Astrocyte (in vitro differentiated cells and primary cell): Measurements from ENCODE around the gene SUSD6. TPM values are rescaled to one million over a fixed set of nuclear protein-coding genes. Genes with fewer than 3 reads are reported as not detected.
A peak's percentile ranks its signal among the peaks of the same experiment; 100 is the strongest.

Experiments used
- DNase-seq: peaks from one replicate; pipeline ENCODE4 v3.0.0-alpha.2; 2010; ENCODE audit warnings: low read depth
- FAIRE-seq: peaks from 2 replicates; lab custom pipeline; 2011; peaks lifted over from hg19 to GRCh38; lab: Jason Lieb, UNC
- H2AFZ ChIP-seq: 2 replicates; pipeline ENCODE4 v1.6.0; 2012; ENCODE audit warnings: low read depth, low read length, inconsistent platforms
- H3K27ac ChIP-seq: 2 replicates; pipeline ENCODE4 v1.5.1; 2011; ENCODE audit warnings: low read depth, low read length, inconsistent platforms
- H3K27me3 ChIP-seq: 2 replicates; pipeline ENCODE4 v1.6.0; 2011; ENCODE audit warnings: low read length, inconsistent platforms; ENCODE audit not compliant: insufficient read depth
- H3K36me3 ChIP-seq: 2 replicates; pipeline ENCODE4 v1.5.1; 2011; ENCODE audit warnings: low read length, inconsistent platforms; ENCODE audit not compliant: insufficient read depth
- H3K4me1 ChIP-seq: 2 replicates; pipeline ENCODE4 v1.5.1; 2011; ENCODE audit warnings: low read length, inconsistent platforms; ENCODE audit not compliant: insufficient read depth
- H3K4me2 ChIP-seq: 2 replicates; pipeline ENCODE4 v1.6.0; 2012; ENCODE audit warnings: low read length, inconsistent platforms
- H3K4me3 ChIP-seq: 2 replicates; pipeline ENCODE4 v1.5.1; 2011; ENCODE audit warnings: low read depth, mild to moderate bottlenecking, low read length, inconsistent platforms; ENCODE audit not compliant: insufficient read depth
- H3K79me2 ChIP-seq: 2 replicates; pipeline ENCODE4 v1.6.0; 2012; ENCODE audit warnings: mild to moderate bottlenecking, low read length, inconsistent platforms; ENCODE audit not compliant: insufficient read depth
- H3K9ac ChIP-seq: 2 replicates; pipeline ENCODE4 v1.6.0; 2012; ENCODE audit warnings: mild to moderate bottlenecking, low read length, inconsistent platforms
- H3K9me3 ChIP-seq: 2 replicates; pipeline ENCODE4 v1.5.1; 2012; ENCODE audit warnings: low read depth, mild to moderate bottlenecking, low read length, inconsistent platforms; ENCODE audit not compliant: insufficient read depth
- H4K20me1 ChIP-seq: 2 replicates; pipeline ENCODE4 v1.6.0; 2012; ENCODE audit warnings: low read length, inconsistent platforms; ENCODE audit not compliant: insufficient read depth
- H3K27ac Mint-ChIP-seq: one replicate; pipeline ENCODE4 v1.8.0; 2021; ENCODE audit warnings: mild to moderate bottlenecking, mixed read lengths; ENCODE audit not compliant: unreplicated experiment
- H3K27me3 Mint-ChIP-seq: one replicate; pipeline ENCODE4 v1.8.0; 2021; ENCODE audit warnings: low read depth, mixed read lengths; ENCODE audit not compliant: unreplicated experiment
- H3K36me3 Mint-ChIP-seq: one replicate; pipeline ENCODE4 v1.8.0; 2021; ENCODE audit warnings: low read depth, mixed read lengths; ENCODE audit not compliant: unreplicated experiment
- H3K4me1 Mint-ChIP-seq: one replicate; pipeline ENCODE4 v1.8.0; 2021; ENCODE audit warnings: low read depth, mixed read lengths; ENCODE audit not compliant: unreplicated experiment
- H3K4me3 Mint-ChIP-seq: one replicate; pipeline ENCODE4 v1.8.0; 2021; ENCODE audit warnings: mild to moderate bottlenecking, moderate library complexity, mixed read lengths; ENCODE audit not compliant: unreplicated experiment
- H3K9me3 Mint-ChIP-seq: one replicate; pipeline ENCODE4 v1.8.0; 2021; ENCODE audit warnings: mild to moderate bottlenecking, mixed read lengths; ENCODE audit not compliant: unreplicated experiment
- EZH2 ChIP-seq: IDR thresholded peaks from 2 replicates; pipeline ENCODE4 v1.6.1; 2012; ENCODE audit warnings: mild to moderate bottlenecking, low read length, inconsistent platforms; ENCODE audit not compliant: insufficient read depth
- total RNA-seq: library from RNA; stranded (reverse); gene quantifications from 2 replicates; pipeline ENCODE4 v1.2.1, GENCODE V29; 2021
- TF ChIP-seq, protein P1 (sequence below): IDR thresholded peaks from 2 replicates; pipeline ENCODE4 v1.5.1; 2011; ENCODE audit warnings: low read depth, mild to moderate bottlenecking, inconsistent platforms, low read length, moderate library complexity; ENCODE audit not compliant: insufficient read depth

Gene SUSD6
- total RNA-seq, 1 donor from 2014 or later = 25.6 TPM

DNA sequence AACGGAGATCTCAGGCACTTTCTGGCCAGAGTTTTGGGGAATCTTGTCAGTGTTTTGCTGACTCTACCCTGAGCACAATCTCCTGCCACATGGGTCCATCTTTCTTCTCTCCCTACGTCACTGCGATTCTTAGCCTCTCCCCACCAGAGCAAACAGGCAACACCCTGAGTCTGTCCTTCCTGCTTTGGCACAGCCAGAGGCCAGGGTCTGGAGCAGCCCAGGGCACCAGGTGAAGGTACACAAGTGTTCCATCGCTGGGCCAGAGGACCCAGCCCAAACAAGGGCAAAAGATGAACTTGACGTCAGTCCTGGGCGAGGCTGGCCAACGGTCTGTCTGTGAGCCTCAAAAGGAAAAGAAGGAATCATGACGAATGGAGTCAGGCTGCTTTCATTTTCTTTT is 24.0 kb upstream of the SUSD6 start:
- Mint-ChIP-seq H3K4me1 (no peaks in the 10 kb centered on the region), H3K27me3 (peaks cover 12% of the 10 kb centered on the region), H3K4me3 (no peak overlapping the region), H3K9me3 (peaks cover 3% of the 10 kb centered on the region), H3K27ac (no peak overlapping the region), H3K36me3 (no peaks in the 10 kb centered on the region)
- no peak overlapping the region for H3K9ac ChIP-seq
- H3K27ac ChIP-seq = no peak overlapping the region
- H3K36me3 ChIP-seq = no peaks in the 10 kb centered on the region
- H2AFZ ChIP-seq = no peak overlapping the region
- DNase-seq = no peak
- H4K20me1 ChIP-seq = no peaks in the 10 kb centered on the region
- H3K27me3 ChIP-seq = no peaks in the 10 kb centered on the region
- H3K79me2 ChIP-seq = no peaks in the 10 kb centered on the region
- no peak overlapping the region for H3K4me2 ChIP-seq
- no peak overlapping the region for H3K4me3 ChIP-seq
- H3K9me3 ChIP-seq = no peaks in the 10 kb centered on the region
- FAIRE-seq = no peak
- H3K4me1 ChIP-seq = no peaks in the 10 kb centered on the region
- TF ChIP-seq EZH2 = no peak
- TF ChIP-seq, protein P1, sequence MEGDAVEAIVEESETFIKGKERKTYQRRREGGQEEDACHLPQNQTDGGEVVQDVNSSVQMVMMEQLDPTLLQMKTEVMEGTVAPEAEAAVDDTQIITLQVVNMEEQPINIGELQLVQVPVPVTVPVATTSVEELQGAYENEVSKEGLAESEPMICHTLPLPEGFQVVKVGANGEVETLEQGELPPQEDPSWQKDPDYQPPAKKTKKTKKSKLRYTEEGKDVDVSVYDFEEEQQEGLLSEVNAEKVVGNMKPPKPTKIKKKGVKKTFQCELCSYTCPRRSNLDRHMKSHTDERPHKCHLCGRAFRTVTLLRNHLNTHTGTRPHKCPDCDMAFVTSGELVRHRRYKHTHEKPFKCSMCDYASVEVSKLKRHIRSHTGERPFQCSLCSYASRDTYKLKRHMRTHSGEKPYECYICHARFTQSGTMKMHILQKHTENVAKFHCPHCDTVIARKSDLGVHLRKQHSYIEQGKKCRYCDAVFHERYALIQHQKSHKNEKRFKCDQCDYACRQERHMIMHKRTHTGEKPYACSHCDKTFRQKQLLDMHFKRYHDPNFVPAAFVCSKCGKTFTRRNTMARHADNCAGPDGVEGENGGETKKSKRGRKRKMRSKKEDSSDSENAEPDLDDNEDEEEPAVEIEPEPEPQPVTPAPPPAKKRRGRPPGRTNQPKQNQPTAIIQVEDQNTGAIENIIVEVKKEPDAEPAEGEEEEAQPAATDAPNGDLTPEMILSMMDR = no peak

DNA sequence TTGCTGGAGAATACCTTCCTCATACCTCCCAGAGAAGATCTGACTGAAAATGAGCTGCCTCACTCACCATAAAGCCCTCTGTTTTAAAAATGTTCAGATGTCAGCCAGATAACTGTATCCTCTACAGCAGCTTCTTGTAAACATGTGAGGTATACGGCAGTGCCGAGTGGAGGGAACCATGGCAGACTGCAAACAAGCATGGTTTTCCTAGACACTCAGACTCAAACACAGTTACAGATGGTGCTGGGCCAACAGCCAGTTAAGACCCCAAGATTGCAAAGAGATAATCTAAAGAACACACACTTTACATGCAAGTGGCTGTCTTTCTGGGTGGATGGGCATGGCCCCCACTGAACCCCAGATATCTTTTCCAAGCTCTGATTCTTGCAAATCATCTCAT is 20.1 kb upstream of the SUSD6 start:
- Histone ChIP-seq H2AFZ (no peak overlapping the region), H3K79me2 (no peaks in the 10 kb centered on the region), H3K27me3 (no peaks in the 10 kb centered on the region), H3K27ac (no peak overlapping the region), H3K36me3 (no peaks in the 10 kb centered on the region), H3K9ac (no peak overlapping the region), H3K9me3 (no peaks in the 10 kb centered on the region), H4K20me1 (no peaks in the 10 kb centered on the region), H3K4me3 (no peak overlapping the region), H3K4me2 (no peak overlapping the region), H3K4me1 (peaks cover 6% of the 10 kb centered on the region)
- H3K9me3 Mint-ChIP-seq = no peaks in the 10 kb centered on the region
- no peaks in the 10 kb centered on the region for H3K36me3 Mint-ChIP-seq
- H3K4me3 Mint-ChIP-seq = no peak overlapping the region
- no peak overlapping the region for H3K27ac Mint-ChIP-seq
- DNase-seq = no peak
- peaks cover 22% of the 10 kb centered on the region for H3K27me3 Mint-ChIP-seq
- no peak for FAIRE-seq
- TF ChIP-seq EZH2 = no peak
- TF ChIP-seq, protein P1 = no peak
- no peaks in the 10 kb centered on the region for H3K4me1 Mint-ChIP-seq

- TF ChIP-seq, protein P1 = no peak
- no peak for TF ChIP-seq EZH2
- peak overlapping the region; percentile 68 for H3K4me2 ChIP-seq
These were observed 18.2 kb upstream of the SUSD6 start for GRCh38 chr14:69593018-69593677.

More at GRCh38 chr14:69593018-69593677, 18.2 kb upstream of the SUSD6 start:
- no peak overlapping the region for H3K27ac Mint-ChIP-seq
- no peak overlapping the region for H3K27ac ChIP-seq
- H3K79me2 ChIP-seq = no peaks in the 10 kb centered on the region
- DNase-seq (peak; percentile 57), FAIRE-seq (no peak)
- H3K9me3 Mint-ChIP-seq = no peaks in the 10 kb centered on the region
- H3K4me1 Mint-ChIP-seq = no peaks in the 10 kb centered on the region
- H2AFZ ChIP-seq = peak overlapping the region; percentile 73
- no peaks in the 10 kb centered on the region for H3K9me3 ChIP-seq
- no peaks in the 10 kb centered on the region for H3K36me3 Mint-ChIP-seq
- no peak overlapping the region for H3K9ac ChIP-seq
- no peak overlapping the region for H3K4me3 ChIP-seq
- peaks cover 13% of the 10 kb centered on the region for H3K27me3 Mint-ChIP-seq
- no peak overlapping the region for H3K4me3 Mint-ChIP-seq
- H3K4me1 ChIP-seq = peaks cover 6% of the 10 kb centered on the region
- H3K27me3 ChIP-seq = no peaks in the 10 kb centered on the region
- H4K20me1 ChIP-seq = no peaks in the 10 kb centered on the region
- no peaks in the 10 kb centered on the region for H3K36me3 ChIP-seq
